Fibroblast of lung (primary cell): ENCODE data around the gene ZNF346.

Experiments used
- EZH2 ChIP-seq: IDR thresholded peaks from 2 replicates; pipeline ENCODE4 v1.5.1; 2012; ENCODE audit warnings: low read length, control low read depth, mild to moderate bottlenecking; ENCODE audit errors: missing control alignments
- TF ChIP-seq, protein P1 (sequence below), 2 donors: IDR thresholded peaks in 1 of 2; conservative IDR thresholded peaks in 1 of 2; 1 replicate in 1 of 2; 2 replicates in 1 of 2; pipeline ENCODE4 v1.5.1; 2011 to 2012; ENCODE audit warnings: low read length in 2 of 2, control low read depth in 1 of 2, inconsistent platforms in 1 of 2, low read depth in 1 of 2, mild to moderate bottlenecking in 1 of 2

DNA sequence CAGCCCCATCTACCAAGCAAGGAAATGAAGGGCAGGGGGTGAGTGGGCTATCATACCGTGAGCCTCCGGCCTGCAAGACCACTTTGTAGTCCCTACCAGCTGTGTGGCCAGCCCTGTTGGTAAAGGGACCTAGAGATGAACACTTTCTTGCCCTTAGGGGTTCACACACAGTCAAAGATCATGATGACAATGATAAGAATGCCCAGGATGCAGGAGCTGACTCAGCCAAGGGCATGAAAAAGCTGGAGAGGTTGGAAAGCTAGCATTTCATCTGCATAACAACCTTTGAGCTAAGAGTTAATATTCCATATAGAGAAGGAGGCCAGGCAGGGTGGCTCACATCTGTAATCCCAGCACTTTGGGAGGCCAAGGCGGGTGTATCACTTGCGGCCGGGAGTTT lies 45.0 kb downstream of the ZNF346 start:
- TF ChIP-seq, protein P1, sequence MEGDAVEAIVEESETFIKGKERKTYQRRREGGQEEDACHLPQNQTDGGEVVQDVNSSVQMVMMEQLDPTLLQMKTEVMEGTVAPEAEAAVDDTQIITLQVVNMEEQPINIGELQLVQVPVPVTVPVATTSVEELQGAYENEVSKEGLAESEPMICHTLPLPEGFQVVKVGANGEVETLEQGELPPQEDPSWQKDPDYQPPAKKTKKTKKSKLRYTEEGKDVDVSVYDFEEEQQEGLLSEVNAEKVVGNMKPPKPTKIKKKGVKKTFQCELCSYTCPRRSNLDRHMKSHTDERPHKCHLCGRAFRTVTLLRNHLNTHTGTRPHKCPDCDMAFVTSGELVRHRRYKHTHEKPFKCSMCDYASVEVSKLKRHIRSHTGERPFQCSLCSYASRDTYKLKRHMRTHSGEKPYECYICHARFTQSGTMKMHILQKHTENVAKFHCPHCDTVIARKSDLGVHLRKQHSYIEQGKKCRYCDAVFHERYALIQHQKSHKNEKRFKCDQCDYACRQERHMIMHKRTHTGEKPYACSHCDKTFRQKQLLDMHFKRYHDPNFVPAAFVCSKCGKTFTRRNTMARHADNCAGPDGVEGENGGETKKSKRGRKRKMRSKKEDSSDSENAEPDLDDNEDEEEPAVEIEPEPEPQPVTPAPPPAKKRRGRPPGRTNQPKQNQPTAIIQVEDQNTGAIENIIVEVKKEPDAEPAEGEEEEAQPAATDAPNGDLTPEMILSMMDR (conservative IDR thresholded peaks at IDR 0.05 in 1 of 2, IDR thresholded peaks at IDR 0.05 in 1 of 2; ENCODE audit: low read depth in 1 of 2, low read length in 2 of 2) = no peak
- no peak for TF ChIP-seq EZH2
